Nephron (organoid): Measurements from ENCODE around the gene DIPK1C.

ENCODE experiments used
- H3K27ac Mint-ChIP-seq, 3 experiments: 2 replicates each; pipeline ENCODE4 v1.8.0; 2020; ENCODE audit warnings: mixed read lengths in 3 of 3, mild to moderate bottlenecking in 2 of 3, moderate library complexity in 1 of 3
- H3K27me3 Mint-ChIP-seq: 2 replicates; pipeline ENCODE4 v1.8.0; 2021; ENCODE audit warnings: low read depth, mild to moderate bottlenecking, moderate library complexity, mixed read lengths
- H3K36me3 Mint-ChIP-seq: 2 replicates; pipeline ENCODE4 v1.8.0; 2020; ENCODE audit warnings: low read depth, mixed read lengths
- H3K4me1 Mint-ChIP-seq: 2 replicates; pipeline ENCODE4 v1.8.0; 2020; ENCODE audit warnings: mixed read lengths
- H3K4me3 Mint-ChIP-seq, 3 experiments: 2 replicates each; pipeline ENCODE4 v1.8.0; 2020; ENCODE audit warnings: mild to moderate bottlenecking in 3 of 3, mixed read lengths in 3 of 3, moderate library complexity in 2 of 3
- H3K9me3 Mint-ChIP-seq: 2 replicates; pipeline ENCODE4 v1.8.0; 2020; ENCODE audit warnings: mixed read lengths
- CTCF ChIP-seq, 3 experiments: fragments of 200-600 bp; sonication (generic); IDR thresholded peaks; one replicate each; pipeline ENCODE4 v1.5.0; 2021; ENCODE audit warnings: antibody characterized with exemption in 3 of 3; ENCODE audit not compliant: unreplicated experiment in 3 of 3

DIPK1C gene

GRCh38 chr18:74454279-74454751 is 2.8 kb downstream of the DIPK1C start:
- peaks cover 78% of the 10 kb centered on the region for H3K27me3 Mint-ChIP-seq
- TF ChIP-seq CTCF (IDR thresholded peaks at IDR 0.05; ENCODE audit: unreplicated experiment in 3 of 3) = no peak
- H3K36me3 Mint-ChIP-seq = no peaks in the 10 kb centered on the region
- peak overlapping the region; percentile 38 to 51 (median 45) for H3K4me3 Mint-ChIP-seq
- H3K9me3 Mint-ChIP-seq = no peaks in the 10 kb centered on the region
- peaks cover 12% of the 10 kb centered on the region for H3K4me1 Mint-ChIP-seq
- no peak overlapping the region for H3K27ac Mint-ChIP-seq

GRCh38 chr18:74453642-74454198 is 3.4 kb downstream of the DIPK1C start:
- TF ChIP-seq CTCF (IDR thresholded peaks at IDR 0.05; ENCODE audit: unreplicated experiment in 3 of 3) = no peak
- Mint-ChIP-seq H3K9me3 (no peaks in the 10 kb centered on the region), H3K27ac (no peak overlapping the region), H3K36me3 (no peaks in the 10 kb centered on the region), H3K4me1 (peaks cover 12% of the 10 kb centered on the region), H3K27me3 (peaks cover 76% of the 10 kb centered on the region), H3K4me3 (peak overlapping the region; percentile 38 to 51 (median 45))

GRCh38 chr18:74453016-74453566 is 4.0 kb downstream of the DIPK1C start:
- no peak overlapping the region for H3K4me3 Mint-ChIP-seq

GRCh38 chr18:74451148-74451547 is 6.0 kb downstream of the DIPK1C start:
- Mint-ChIP-seq H3K27ac (no peak overlapping the region), H3K4me1 (no peaks in the 10 kb centered on the region), H3K4me3 (no peak overlapping the region), H3K9me3 (no peaks in the 10 kb centered on the region), H3K27me3 (peaks cover 63% of the 10 kb centered on the region), H3K36me3 (no peaks in the 10 kb centered on the region)
- TF ChIP-seq CTCF (IDR thresholded peaks at IDR 0.05; ENCODE audit: unreplicated experiment in 3 of 3) = no peak

More at GRCh38 chr18:74453016-74453566, 4.0 kb downstream of the DIPK1C start:
- Mint-ChIP-seq H3K4me1 (peaks cover 8% of the 10 kb centered on the region), H3K27me3 (peaks cover 70% of the 10 kb centered on the region), H3K9me3 (no peaks in the 10 kb centered on the region), H3K36me3 (no peaks in the 10 kb centered on the region), H3K27ac (peak overlapping the region in 1 of 3 experiments; percentile 11)
- no peak for TF ChIP-seq CTCF (IDR thresholded peaks at IDR 0.05; ENCODE audit: unreplicated experiment in 3 of 3)

GRCh38 chr18:74450626-74451025 is 6.5 kb downstream of the DIPK1C start:
- no peaks in the 10 kb centered on the region for H3K9me3 Mint-ChIP-seq
- H3K4me1 Mint-ChIP-seq = no peaks in the 10 kb centered on the region
- H3K4me3 Mint-ChIP-seq = no peak overlapping the region
- H3K27me3 Mint-ChIP-seq = peaks cover 57% of the 10 kb centered on the region
- no peak for TF ChIP-seq CTCF (IDR thresholded peaks at IDR 0.05; ENCODE audit: unreplicated experiment in 3 of 3)
- H3K27ac Mint-ChIP-seq = no peak overlapping the region
- H3K36me3 Mint-ChIP-seq = no peaks in the 10 kb centered on the region
